Fibroblast of pulmonary artery (primary cell): ENCODE measurements around the gene GALNT18.

ENCODE experiments used
- DNase-seq: peaks from one replicate; pipeline ENCODE4 v3.0.0-alpha.2; 2010; ENCODE audit warnings: low read depth
- H3K4me3 ChIP-seq: replicated peaks from 2 replicates; pipeline ENCODE4 v1.5.1; 2011; ENCODE audit warnings: low read depth, mild to moderate bottlenecking, control low read depth, low read length, moderate library complexity
- TF ChIP-seq, protein P1 (sequence below): IDR thresholded peaks from 2 replicates; pipeline ENCODE4 v1.5.1; 2011; ENCODE audit warnings: mild to moderate bottlenecking, control low read depth, low read length, inconsistent platforms; ENCODE audit errors: missing control alignments

Gene GALNT18

DNA sequence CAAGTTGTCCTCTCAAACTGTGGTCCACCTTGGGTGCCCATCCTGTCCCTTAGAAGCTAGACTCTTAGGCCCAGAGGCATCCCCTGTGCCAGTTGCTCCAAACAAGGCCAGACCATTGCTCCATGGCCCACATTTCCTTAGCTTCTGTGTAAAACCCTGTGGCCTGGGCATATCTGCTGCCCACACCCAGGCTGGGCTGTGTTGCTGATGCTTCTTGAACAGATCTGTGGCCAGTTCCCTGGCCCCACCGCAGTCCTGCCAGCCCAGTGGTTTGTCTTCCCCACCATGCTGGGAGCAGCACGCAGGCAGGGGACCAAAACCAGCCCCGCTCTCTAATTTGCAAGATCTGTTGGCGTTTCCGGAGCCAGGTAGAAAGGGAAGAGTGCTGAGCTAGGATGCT, 341.0 kb downstream of the GALNT18 start:
- no peak overlapping the region for H3K4me3 ChIP-seq
- TF ChIP-seq, protein P1, sequence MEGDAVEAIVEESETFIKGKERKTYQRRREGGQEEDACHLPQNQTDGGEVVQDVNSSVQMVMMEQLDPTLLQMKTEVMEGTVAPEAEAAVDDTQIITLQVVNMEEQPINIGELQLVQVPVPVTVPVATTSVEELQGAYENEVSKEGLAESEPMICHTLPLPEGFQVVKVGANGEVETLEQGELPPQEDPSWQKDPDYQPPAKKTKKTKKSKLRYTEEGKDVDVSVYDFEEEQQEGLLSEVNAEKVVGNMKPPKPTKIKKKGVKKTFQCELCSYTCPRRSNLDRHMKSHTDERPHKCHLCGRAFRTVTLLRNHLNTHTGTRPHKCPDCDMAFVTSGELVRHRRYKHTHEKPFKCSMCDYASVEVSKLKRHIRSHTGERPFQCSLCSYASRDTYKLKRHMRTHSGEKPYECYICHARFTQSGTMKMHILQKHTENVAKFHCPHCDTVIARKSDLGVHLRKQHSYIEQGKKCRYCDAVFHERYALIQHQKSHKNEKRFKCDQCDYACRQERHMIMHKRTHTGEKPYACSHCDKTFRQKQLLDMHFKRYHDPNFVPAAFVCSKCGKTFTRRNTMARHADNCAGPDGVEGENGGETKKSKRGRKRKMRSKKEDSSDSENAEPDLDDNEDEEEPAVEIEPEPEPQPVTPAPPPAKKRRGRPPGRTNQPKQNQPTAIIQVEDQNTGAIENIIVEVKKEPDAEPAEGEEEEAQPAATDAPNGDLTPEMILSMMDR, result no peak
- DNase-seq, result no peak

DNA sequence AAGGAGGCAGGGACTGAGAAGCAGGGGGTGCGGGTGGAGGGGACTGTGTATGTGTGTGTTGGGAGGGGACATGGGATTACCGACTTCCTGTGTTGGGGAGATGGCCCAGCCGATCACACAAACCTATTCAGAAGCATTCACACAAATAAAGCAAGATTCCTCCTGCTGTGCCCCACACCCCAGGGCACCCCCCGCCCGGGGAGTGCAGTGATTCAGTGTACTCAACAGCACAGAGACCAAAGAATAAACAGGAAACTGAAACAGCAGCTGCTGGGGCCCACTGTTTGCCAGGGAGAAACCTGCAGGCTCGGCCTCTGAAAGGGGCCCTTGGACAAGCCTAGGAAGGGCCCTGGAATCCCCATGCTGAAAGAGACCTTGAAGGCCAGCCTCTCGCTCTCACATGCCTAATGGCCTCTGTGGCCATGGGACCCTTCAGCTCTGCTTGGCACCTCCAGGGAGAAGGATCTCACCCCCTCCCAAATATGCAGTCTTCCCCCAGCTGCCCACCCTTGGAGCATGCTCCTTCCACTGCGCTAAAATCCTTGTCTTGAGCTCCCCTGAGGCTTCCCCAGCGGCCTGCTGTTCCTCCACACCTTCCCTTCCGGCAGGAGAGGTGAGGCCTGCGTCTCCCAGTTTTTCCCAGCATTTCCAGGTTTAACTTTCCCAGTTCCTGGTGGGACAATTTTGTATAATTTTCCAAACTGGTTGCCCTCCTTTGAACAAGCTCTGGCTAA, 341.7 kb downstream of the GALNT18 start:
- TF ChIP-seq, protein P1, result no peak
- no peak overlapping the region for H3K4me3 ChIP-seq
- DNase-seq, result peak; percentile 6

DNA sequence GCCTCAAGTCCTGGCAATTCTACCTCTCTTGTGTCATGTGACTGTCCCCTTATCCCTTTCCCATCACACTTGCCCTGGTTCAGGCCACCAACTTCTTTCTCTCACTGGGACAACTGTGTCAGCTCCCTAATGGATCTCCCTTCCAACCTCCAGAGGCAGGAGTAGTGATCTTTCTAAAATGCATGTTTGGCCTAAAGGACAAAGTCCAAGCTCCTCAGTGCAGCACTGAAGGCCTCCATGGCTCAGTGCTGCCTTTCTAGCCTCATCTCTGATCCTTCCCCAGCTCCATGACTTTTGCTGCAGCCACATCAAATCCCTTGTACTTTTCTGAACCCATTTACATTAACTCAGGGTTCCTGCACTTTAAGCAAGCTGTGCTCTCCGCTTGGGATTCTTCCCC, 349.6 kb downstream of the GALNT18 start:
- no peak overlapping the region for H3K4me3 ChIP-seq
- no peak for DNase-seq
- TF ChIP-seq, protein P1, result no peak

DNA sequence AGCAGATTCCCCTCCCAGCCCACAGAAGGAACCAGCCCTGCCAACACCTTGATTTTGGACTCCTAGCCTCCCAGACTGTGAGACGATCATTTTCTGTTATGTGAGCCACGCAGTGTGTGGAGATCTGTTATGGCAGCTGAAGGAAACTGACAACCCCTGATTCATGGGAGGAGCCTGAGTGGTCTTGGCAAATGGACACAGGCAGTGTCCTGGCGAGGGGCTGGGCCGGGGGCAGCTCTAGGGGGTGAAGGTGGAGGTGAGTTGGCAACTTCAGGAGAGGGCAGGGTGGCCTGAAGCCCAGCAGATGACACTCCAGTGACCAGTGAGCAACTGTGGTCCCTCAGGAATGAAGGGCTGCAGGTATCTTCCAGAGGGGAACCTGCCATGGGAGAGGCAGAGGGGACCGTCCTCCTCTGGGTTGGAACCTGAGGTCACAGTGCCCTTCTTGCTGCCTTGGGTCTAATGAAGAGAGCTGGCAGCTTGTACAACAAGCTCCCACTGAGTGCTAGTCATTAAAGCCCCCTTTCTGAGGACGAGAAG, 351.5 kb downstream of the GALNT18 start:
- DNase-seq, result no peak
- H3K4me3 ChIP-seq, result no peak overlapping the region
- TF ChIP-seq, protein P1, result no peak

DNA sequence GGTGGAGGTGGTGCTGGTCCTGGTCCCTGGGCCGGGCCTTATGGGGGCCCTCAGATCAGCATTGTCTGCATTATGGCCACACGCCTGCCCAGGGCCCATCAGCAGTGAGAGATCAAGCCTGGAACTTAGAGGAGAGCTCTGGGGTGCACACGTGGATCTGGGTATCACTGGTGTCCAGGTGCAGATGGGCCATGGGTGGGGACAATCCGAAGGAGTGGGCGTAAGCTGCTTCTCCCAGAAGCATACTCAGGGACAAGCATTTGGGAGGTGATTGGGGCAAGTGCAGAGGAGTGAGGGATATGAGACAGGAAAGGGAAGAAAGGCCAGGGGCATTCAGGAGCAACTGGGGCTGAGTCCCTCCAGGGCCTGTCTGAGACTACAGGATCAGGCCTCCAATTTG, 353.1 kb downstream of the GALNT18 start:
- TF ChIP-seq, protein P1, result no peak
- H3K4me3 ChIP-seq, result no peak overlapping the region
- DNase-seq, result no peak

DNA sequence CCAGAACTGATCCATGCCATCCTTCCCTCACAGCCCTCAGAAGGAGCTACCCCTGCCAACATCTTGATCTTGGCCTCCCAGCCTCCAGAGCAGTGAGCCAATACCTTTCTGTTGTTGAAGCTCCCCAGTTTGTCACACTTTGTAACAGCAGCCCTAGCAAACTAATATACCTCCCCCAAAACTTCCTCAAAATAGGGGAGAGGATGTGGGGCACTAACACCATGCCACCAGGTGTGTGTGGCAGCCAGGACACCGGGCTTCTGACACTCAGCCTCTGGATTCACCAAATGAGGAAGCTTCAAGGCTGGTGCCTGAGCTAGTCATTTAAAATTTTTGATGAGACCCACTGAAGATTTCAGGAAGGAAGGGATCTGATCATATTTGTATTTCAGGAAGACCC, 353.7 kb downstream of the GALNT18 start:
- H3K4me3 ChIP-seq, result no peak overlapping the region
- DNase-seq, result no peak
- TF ChIP-seq, protein P1, result no peak

DNA sequence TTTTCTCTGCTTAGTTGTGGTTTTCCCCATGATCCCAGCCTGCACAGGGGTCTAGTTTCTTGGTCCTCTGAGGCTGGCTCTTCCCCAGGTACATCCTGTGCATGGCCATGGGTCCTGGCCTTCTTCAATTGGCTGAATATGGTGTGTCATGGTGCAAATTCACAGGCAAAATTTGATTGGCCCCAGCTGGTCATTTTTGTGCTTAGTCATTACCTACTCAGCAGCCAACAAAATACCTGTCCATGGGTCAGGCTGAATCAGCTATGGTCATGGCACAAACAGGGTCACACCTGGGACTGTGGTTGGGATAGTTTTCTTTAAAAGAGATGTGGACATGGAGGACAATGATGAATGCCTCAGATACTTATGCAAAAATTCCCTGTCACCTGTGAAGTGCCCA, 354.5 kb downstream of the GALNT18 start:
- no peak overlapping the region for H3K4me3 ChIP-seq
- TF ChIP-seq, protein P1, result no peak
- DNase-seq, result no peak
